Gastrocnemius medialis (tissue), 4 donors: Measurements from ENCODE around the gene ARID5B.

Experiments used
- CTCF ChIP-seq, 5 experiments: fragments of 450-650 bp in 3 of 5; fragments of 200-600 bp in 2 of 5; sonication (generic) in 2 of 5; IDR thresholded peaks in 4 of 5; conservative IDR thresholded peaks in 1 of 5; 1 replicate in 4 of 5; 2 replicates in 1 of 5; pipeline ENCODE4 v1.5.1; 2016 to 2019; ENCODE audit warnings: antibody characterized with exemption in 5 of 5, mild to moderate bottlenecking in 3 of 5, moderate library complexity in 3 of 5
- POLR2A ChIP-seq, 2 donors: fragments of 450-650 bp; IDR thresholded peaks; one replicate each; pipeline ENCODE4 v1.6.1; 2017; ENCODE audit warnings: antibody characterized with exemption in 2 of 2, mild to moderate bottlenecking in 2 of 2, moderate library complexity in 2 of 2

- no peak for TF ChIP-seq CTCF (IDR thresholded peaks at IDR 0.05 in 4 of 5, conservative IDR thresholded peaks at IDR 0.05 in 1 of 5)
- TF ChIP-seq POLR2A (IDR thresholded peaks at IDR 0.05) = no peak
Measured at GRCh38 chr10:61964949-61965702, 63.6 kb downstream of the ARID5B start.
